Activated CD8-positive, alpha-beta memory T cell treated with anti-CD3 and anti-CD28 coated beads, Interleukin-2, amount 50 U/mL, for 24 hours (primary cell): Measurements from ENCODE around the gene RABGGTA.

ENCODE experiments used
- DNase-seq: peaks from one replicate; pipeline ENCODE4 v3.0.0-alpha.2; 2020; ENCODE audit errors: extremely low read depth

RABGGTA gene

GRCh38 chr14:24279301-24280186 is 8.1 kb upstream of the RABGGTA start:
- DNase-seq, result no peak

GRCh38 chr14:24278424-24278823 is 7.0 kb upstream of the RABGGTA start:
- DNase-seq, result no peak

- no peak for DNase-seq
These were observed 6.4 kb upstream of the RABGGTA start for GRCh38 chr14:24277606-24278321.

DNA sequence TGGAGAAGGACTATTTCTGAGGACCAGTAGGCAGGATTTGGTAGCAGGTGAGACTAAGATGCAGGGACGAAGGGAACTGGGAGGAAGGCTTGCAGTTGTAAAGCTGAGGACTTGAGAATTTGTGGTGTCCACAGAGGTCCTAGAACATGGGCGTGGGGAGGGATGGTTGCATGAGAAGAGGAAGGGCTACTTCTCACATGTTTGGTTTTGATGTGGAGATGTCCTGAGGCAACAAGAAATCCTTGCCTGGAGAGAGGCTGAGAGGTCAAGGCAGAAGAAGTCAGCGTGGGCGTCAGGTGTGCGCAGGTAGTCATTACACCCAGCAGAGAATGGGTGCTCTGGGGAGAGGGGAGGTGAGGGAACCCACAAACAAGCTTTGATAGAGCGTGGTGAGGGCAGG is 5.7 kb upstream of the RABGGTA start:
- DNase-seq, result no peak

- no peak for DNase-seq
These were observed 2.7 kb upstream of the RABGGTA start for GRCh38 chr14:24274101-24274543.

- DNase-seq, result no peak
These were observed 2.1 kb upstream of the RABGGTA start for GRCh38 chr14:24273422-24273998.

DNA sequence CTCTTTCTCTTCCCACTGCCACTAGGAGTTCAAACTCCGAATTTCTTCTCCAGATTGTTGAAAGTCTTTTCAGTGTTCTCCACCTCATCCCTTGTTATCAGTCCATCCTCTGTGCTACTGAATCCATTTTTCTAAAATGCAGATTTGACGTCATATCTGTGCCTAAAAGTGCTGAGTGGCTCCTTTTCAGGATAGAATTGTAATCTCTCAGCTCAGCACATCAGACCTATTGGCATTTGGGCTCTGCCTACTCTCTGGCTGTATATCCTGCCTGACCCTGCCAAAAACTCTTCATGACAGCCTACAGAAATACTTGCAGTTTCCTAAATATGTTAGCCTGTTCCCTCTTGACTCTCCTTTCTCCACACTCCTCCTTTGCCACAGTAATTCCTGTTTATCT is 1.1 kb upstream of the RABGGTA start:
- DNase-seq, result no peak

DNA sequence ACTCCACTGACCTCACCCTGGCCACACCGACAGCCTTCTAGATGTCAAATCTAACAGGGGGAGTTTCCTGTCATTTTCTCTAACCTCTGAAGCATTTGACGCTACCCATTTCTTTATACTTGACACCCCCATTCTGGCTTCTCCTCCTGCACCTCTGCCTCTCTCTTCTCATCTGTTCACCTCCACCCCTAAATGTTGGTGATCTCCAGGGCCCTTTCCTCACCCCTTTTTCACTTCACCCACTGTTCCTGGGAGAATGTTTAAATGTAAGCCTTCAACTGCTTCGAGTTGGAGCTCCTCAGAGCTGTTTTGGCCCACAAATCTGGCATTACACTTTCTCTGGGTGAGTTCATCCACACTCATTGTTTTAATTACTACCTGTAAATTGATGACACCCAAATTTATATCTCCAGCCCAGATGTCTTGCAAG is 452 bp upstream of the RABGGTA start:
- no peak for DNase-seq

DNA sequence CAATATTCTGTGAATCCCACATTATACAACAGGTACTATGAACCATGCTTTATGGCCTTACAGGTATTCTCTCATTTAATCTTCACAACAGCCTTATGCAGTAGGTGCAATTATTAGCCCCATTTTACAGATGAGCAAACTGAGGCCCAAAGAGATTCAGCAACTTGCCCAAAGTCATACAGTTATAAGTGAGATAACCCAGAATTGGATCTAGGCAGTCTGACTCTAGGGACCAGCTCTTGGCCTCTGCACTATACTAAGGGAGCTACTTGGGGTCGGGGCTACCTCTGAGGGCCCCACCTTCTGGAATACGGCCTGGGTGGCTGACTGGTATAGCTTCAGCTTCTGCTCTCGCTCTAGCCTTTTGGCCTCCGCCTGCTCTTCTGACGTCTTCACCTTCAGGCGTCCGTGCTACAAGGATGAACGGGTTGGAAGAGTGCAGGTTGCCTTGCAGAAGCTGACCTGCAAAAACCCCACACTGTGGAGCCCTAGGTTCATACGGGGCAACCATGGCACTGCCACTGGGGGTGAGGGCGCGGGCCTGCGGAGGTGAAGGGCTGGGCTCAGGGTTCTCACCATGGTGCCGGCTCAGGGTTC is 762 bp downstream of the RABGGTA start:
- DNase-seq, result no peak

GRCh38 chr14:24269910-24270536 is 1.4 kb downstream of the RABGGTA start:
- no peak for DNase-seq

DNA sequence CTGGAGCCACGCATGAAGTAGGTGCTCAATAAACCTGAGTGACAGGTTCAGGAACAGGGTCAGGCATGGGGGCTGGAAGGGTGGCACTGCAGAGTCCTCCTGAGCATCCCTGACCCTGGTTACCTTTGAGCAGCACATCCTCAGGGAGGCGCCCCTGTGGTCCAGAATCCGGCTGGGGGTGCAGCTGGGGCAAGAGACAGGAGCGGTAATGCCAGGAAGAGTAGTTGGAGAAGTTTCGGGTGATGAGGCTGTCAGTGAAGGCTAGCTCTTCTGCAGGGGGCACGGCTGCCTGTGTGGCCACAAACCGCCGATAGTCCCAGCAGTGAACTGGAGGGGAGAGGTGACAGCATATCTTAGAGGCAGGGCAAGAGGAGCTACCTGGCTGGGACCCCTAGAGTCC is 2.0 kb downstream of the RABGGTA start:
- no peak for DNase-seq

DNA sequence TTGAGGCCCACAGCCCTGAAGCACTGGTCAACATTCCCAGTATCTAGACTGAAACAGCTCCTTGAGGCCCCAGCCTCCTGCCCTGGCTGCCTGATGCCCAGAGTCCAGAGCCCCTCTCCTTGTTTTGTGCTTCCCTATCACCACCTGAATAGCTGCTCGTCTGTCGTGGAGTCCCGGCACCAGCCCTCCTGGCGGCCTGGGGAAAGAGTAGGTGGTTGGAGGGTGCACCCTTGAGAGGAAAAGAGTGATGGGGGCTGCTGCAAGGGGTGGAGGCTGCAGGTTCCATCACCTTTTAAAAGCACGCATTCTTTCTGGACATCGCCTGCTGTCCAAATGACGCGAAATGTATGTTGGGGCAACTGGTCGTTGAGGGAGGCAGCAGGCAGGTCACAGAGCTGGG is 3.2 kb downstream of the RABGGTA start:
- DNase-seq, result no peak

GRCh38 chr14:24267516-24267915 is 3.9 kb downstream of the RABGGTA start:
- no peak for DNase-seq

GRCh38 chr14:24266344-24267244 is 4.8 kb downstream of the RABGGTA start:
- DNase-seq, result no peak

DNA sequence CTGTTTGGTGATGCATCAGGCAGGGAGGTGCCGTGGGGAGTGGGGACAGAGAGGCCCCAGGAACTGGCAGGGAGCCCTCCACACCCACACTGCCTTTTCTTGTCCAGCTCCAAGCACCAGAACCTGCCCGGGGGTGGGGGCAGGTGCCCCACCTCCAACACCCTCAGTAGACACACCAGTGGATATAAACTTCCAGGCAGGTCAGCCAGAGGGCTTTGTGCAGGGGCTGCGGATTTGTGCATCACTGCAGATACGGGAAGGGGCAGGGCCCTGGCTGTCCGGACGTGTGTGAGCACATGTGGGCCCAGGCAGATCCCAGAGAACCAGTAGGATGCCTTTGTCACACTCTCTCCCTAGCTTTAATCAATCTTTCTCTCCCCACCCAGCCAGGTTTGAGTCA is 7.1 kb downstream of the RABGGTA start:
- DNase-seq, result no peak

- DNase-seq, result no peak
These were observed 7.5 kb downstream of the RABGGTA start for GRCh38 chr14:24263848-24264247.

DNA sequence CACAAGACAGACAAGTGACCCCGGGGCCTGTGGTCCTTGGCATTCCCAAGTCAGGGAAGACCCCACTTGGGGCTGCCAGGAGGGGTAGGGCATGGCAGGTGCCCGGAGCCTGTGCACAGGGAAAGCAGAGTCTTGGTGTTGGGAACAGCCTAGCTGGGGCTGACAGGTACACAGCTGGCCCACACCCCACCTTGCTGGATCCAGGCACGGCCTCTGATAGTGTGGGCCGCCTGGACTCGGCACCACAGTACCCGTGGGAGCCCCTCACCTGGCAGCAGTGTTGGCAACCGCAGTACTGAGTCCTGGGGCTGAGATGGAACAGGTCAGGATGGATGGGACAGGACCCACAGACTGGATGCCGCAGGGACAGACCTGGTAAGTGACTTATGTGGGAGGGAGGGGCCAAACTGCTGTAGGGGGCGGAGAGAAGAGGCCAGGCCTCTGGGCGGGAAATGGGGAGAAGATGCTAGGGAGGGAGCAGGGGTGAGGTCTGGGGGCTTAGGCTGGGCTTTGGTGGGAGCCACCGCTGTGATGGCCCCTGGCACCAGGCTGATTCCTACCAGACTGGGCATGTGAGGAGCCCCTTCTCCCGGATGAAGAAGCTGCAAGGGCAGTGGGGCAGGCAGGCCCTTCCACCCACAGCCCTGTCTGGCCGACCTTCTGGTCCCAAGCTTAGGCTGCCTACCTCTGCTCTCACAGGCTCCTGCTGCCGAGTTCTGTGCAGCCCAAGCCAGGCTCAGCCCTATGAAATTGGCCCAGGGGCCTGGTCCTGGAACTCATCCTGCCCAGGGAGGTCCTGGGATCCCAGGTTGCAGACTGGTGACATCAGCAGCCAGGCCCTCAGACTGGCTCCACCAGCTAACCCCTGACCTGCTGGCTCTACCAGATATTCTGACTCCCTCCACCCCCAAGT is 8.3 kb downstream of the RABGGTA start, which contains the start of gene TGM1:
TGM1 (minus strand) TSS at position 357 of the 913 bp plus-strand sequence. CDS start 825 bp downstream, outside the sequence.
- no peak for DNase-seq

- DNase-seq, result no peak
These were observed 9.4 kb downstream of the RABGGTA start for GRCh38 chr14:24261969-24262327.

DNA sequence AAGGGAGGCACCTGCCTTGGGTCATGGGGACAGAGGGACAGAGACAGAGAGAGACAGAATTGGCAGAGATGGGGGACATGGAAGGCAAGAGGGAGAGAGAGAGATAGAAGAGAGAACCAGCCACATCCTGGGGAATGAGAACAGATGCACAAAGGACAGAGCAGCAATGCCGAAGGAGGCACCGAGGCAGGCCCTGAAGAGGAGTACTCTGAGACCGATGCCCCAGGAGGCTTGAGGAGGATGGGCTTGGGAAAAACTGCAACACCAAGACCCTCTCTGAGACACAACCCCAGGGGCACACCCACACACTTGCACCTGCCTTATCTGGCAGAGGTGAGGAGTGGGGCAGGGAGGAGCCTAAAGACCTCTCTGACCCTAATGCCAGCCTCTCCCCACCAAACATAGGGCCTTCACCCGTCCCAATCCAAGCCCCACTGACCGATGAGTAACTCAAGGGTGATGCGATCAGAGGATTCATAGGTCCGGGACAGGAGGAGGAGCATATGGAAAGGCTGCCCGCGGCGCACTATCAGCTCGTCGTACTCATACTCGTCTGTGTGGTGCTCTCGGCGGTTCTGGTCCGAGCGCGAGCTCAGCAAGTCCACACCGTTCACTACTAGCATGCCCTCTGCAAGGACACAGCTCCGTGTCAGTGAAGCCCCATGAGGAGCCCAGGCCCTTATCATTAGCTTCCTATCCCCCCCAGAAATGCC is 10.0 kb downstream of the RABGGTA start:
- no peak for DNase-seq
